HG03064 (cell line): ENCODE results near the gene SLC26A11.
"Not testable (repeated sequence)": the region's sequence is repeated elsewhere in the genome, so short reads cannot be mapped to it uniquely, and the experiment has no call there.

Experiments
- ATAC-seq: cut with Tn5 transposase; IDR thresholded peaks from one replicate; pipeline ENCODE4 v1.9.1; 2021; ENCODE audit warnings: low read depth; ENCODE audit not compliant: unreplicated experiment

Gene SLC26A11

DNA sequence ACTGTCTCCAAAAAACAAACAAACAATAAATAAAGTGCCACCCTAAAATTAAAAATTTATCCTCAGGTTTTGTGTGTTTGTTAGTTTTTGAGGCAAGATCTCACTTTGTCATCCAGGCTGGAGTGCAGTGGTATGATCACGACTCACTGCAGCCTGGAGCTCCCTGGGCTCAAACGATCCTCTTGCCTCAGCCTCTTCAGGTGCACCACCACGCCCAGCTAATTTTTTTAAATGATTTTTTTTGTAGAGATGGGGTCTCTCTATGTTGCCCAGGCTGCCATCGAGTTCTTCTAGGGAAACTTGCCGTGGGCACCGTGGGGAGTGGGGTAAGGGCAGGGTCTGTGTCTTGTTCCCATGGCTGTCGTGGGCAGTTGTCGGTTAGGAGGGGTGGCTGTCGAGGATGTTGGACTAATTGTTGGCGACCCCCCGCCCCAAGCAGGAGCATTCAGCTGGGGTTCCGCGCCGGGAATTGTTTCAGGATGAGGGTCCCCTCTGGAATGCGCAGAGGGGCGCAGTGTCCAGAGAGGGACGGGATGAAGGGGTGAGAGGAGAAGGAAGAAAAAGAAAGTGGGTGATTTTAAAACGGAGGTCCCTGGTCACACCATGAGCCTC lies 39.3 kb downstream of the SLC26A11 start:
- ATAC-seq: no peak

DNA sequence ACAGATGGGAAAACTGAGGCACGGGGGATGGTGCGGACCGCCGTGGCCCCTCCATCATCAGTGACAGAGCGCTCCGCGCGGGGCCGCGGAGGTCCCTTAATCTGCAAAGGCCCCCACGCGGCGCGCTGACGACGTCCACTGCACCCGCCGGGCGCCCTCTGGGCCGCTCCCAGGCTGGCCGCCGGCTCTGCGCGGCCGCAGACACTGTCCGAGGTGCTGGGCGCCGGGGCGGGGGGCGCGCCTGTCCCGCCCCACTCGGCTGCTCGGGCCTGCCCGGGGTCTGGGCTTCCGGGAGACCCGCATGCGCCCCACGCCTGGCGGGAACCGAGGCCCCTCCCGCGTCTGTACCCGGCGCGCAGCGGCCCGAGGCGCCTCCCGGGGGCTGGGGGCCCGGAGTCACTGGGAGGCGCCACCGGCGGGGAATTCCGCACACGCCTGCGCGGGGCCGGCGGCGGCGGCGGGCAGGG lies 39.9 kb downstream of the SLC26A11 start:
- no peak for ATAC-seq

DNA sequence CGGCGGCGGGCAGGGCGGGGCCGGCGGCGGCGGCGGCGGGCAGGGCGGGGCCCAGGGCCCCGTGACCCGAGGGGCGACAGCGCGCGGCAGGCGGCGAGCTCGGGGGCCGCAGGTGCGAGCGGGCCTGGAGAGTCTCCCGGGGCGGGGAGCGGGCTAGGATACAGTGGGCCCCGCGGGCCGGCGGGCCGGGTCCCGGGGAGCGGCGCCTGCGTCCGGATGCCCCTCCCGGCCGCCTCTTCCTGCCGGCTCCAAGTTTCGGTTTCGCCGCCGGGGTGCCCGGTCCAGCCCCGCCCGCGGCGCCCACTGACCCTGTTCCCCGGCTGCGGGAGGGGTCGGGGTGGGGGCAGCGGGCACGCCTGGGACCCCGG lies 40.5 kb downstream of the SLC26A11 start, which contains the start of gene RNF213:
Gene RNF213 (plus strand): TSS at position 62 of the 368 bp plus-strand sequence. CDS start 2,830 bp downstream, outside the sequence.
- ATAC-seq: no peak

DNA sequence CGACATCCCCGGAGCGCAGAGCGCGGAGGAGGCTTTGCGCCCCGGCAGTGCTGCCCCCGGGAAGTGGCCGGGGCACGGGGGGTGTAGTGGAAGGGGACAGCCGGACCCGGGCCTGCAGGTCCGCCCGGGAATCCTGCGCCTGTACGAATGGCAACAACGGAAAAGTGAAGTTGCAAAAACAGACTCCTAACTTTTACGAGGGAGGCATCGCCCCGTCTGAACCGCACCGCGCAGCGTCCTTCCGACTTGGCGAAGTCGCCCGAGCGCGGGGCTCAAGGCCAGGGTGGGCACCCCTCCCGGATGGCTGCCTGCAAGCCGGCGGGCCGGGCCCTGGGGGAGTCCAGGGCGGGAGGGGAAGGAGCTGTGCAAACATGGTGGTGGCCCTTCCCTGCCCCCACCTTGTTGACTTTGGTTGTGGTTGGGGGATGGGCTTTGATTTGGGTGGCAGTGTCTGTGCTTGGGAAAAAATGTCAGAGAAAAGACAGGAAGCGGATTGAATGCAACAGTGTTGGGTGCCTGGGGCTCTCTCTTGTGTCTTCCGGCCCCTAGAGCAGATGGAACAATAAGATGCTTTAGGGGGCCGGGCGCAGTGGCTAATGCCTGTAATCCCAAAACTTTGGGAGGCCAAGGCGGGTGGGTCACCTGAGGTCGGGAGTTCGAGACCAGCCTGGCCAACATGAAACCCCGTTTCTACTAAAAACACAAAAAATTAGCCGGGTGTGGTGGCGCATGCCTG lies 41.1 kb downstream of the SLC26A11 start:
- no peak for ATAC-seq

DNA sequence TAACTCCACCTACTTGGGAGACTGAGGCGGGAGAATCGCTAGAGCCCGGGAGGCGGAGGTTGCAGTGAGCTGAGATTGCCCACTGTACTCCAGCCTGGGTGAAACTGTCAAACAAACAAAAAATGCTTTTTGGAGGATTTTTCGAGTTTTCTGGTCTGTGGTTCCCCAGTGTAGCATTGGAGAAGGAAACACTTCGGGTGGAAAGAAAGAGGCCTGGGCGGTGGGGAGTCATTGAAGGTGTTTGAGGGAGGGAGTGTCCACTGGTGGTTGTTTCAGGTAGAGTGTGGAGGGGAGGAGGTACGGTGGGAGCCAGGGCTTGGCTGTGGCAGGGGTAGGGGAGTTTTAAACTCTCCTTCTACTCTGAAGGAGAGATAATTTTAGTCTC lies 41.7 kb downstream of the SLC26A11 start:
- no peak for ATAC-seq

DNA sequence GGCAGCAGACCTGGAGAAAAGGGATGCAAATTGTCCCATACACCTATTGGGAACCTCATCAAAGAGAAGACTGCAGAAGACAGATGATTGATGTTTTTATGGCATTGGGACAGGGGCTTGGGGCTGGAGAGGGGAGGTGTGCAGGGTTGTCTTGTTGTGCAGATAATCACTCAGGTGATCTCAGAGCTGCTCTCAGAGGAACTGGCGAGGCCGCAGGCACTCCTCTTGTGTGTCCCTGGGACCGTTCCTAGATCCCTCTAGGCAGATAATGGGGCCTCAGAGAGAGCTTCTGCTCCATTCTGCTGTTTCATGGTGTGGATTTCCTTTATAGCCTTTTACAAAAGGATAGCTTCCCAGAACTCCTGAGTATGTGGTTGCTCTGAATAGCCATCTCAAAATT lies 42.1 kb downstream of the SLC26A11 start:
- ATAC-seq: no peak

DNA sequence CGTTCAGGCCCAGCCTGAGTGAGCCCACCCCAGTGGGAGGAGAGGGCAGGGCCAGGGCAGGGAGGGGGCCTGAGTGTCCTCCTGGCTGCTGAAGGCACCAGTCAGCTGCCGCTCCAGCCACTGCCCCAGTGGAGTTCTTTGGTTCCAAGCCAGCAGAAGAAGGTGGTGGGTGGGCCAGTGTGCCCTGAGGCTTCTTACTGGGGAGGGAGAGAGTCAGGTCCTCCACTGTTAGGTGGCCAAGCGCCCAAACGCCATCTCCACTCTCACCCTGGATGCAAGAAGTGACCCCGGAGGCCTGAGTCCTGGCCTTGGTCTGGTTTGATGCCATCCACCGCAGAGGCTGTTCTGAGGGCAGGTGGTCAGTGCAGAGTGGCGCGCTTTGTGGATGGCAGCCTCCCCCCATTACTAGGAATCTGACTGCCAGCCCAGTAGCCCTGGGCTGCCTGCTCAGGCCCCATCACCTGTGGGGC lies 42.6 kb downstream of the SLC26A11 start:
- ATAC-seq: no peak

DNA sequence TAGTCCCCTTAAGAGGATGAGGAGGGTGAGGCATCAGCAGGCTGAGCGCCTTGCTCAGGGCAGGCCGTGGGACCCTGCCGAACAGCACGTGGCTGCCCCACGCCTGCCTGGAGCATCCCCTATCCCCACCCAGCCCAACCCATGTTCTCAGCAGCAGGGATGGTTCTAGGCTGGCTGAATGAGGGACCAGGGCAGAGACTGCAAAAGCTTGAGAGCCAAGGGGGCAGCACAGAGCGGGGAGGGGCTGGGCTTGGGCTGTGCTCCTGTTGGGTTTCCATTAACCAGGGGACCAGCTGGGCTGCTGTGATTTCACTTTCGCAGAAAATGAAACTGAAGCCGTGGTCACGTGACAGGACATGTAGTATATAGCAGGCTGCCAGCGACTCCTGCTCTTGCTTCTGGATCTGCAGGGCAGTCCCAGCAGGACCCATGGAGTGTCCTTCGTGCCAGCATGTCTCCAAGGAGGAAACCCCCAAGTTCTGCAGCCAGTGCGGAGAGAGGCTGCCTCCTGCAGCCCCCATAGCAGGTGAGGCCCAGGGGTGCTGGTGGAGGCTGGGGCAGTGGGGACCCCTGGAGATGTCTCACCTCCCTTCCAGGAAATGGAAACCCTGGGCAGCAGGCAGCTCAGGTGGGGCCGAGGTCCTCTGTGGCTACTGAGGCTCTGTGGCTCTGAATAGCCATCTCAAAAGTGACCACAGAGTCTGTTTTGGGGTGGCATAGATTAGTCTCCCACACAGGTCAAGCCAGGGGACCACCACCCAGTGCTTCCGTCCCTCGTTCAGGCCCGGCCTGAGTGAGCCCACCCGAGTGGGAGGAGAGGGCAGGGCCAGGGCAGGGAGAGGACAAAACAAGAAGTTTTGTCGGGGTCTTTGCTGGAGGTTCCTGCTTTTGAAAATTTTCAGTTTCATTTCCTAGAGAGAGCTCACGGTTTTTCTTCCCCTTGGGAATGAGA lies 43.3 kb downstream of the SLC26A11 start:
- no peak for ATAC-seq

DNA sequence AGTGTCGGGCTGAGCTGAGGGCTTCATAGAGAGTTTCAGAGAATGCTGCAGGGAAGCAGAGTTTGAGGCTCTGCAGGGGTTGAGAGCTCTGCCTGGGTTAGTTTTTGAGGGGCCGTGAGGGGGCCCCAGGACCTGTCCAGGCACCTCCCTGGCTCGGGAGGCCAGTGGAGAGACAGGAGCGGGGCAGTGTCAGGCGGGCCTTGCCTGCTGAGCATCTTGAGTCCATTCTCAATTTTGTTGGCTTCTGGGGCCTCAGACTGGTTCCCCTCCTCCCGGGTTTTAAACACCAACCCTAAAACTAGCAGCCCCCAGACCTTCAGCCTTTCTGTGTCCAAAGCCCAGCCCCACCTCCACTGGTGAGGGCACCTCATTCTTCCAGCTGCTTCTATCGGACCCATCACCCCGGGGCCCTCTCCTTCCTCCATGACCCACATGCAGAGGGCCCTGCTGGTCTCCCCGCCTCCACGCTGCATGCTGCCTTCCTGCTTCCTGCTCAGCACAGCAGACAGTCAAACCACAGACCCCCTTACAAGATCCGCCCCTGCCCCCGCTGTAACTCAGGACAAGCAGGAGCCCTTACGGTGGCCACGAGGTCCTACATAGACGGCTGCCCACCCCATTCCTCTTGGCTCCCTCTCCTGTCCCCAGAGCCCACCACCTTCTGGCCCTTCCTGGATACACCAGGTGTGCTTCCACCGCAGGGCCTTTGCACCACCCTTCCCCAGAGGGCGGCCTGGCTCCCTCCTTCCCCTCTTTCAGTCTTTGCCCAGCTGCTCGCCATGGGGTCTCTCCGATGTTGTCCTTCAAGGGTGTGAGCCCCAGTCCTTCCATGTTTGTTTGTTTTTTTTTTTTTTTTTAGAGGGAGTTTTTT lies 44.2 kb downstream of the SLC26A11 start:
- no peak for ATAC-seq

DNA sequence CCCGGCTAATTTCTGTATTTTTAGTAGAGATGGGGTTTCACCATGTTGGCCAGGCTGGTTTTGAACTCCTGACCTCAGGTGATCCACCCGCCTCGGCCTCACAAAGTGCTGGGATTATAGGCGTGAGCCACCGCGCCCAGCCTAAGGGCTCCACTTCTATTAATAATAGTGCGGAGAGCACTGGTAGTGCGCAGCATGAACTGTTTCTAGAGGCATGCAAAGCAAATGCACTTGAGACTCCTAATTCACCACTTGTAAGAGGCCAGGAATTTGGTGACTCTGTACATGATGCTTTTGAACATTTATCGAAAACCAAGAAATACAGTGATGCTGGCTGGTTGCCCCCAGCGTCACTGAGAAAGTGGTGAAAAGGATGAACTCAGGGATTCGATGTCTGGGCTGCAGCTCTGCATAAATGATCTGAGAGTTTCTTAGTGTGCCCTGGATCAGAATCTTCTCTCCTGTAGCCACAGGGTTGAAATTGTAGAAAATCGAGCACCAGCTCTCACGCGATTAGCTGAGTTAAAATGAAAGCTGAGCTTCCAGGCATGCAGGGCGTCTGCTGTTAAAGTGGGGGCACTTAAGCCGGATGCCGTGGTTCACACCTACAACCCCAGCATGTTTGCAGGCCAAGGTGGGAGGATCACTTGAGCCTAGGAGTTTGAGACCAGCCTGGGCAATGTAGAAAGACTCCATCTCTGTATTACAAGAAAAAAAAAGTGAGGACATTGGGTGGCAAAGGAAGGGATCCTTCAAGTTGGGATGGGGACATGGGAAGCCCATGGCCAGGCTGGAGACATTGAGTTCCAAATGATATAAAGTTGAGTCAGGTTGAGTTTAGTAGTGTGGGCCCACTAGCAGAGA lies 45.2 kb downstream of the SLC26A11 start:
- ATAC-seq: no peak

DNA sequence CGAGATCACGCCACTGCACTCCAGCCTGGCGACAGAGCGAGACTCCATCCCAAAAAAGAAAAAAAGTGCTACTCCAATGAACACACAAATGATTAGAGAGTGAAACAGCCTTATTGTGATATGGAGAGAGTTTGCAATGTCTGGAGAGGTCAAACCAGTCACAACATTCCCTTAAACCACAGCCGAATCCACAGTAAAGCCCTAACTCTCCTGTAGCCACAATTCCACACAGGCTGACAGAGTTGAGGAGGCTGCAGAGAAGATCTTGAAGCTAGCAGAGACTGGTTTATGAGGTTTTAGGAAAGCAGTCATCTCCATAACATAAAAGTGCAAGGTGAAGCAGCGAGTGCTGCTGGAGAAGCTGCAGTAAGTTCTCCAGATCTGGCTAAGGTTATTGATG lies 47.2 kb downstream of the SLC26A11 start:
- ATAC-seq: no peak

DNA sequence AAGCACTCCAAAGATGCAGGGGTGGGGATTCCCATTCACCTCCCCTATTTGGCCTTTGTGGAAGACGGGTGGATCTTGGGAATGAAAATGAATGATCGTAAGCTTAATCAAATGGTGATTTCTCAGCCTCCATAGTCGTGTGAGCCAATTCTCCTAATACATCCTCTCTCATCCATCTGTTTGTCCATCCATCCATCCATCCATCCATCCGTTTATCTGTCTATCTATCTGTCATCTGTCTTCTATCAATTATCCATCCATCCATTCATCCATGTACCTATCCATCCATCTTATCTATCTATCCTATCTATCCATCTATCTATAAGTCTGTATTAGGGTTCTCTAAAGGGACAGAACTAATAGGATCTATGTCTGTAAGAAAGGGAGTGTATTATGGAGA lies 48.2 kb downstream of the SLC26A11 start:
- ATAC-seq: no peak

DNA sequence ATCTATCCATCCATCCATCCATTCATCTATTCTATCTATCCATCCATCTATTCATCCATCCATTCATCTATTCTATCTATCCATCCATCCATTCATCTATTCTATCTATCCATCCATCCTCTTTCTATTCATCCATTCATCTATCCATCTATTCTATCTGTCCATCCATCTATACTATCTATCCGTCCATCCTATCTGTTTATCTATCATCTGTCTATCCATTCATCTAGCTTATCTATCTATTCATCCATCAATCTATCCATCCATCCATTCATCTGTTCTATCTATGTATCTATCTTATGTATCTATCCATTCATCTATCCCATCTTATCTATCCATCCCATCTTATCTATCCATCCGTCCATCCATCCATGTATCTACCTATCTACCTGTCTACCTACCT lies 49.2 kb downstream of the SLC26A11 start:
- no peak for ATAC-seq

DNA sequence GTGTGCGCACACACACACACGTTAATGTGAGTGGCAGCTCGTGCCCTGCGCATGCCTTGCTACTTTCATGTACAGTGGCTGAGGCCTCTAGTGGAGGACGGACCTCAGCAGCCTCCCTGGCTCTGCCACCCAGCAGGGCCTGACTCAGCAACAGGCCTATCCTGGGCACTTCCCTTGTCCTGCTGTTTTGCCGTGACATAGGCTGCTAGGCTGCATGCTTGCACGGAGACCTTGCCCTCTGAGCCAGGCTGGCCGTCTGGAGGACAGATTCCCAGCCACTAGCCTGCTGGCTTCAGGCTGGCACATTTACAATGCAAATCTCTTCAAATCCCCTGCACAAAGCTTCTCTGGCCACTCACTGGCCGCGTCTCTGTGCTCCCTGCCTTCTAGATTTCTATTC lies 49.9 kb downstream of the SLC26A11 start:
- no peak for ATAC-seq

DNA sequence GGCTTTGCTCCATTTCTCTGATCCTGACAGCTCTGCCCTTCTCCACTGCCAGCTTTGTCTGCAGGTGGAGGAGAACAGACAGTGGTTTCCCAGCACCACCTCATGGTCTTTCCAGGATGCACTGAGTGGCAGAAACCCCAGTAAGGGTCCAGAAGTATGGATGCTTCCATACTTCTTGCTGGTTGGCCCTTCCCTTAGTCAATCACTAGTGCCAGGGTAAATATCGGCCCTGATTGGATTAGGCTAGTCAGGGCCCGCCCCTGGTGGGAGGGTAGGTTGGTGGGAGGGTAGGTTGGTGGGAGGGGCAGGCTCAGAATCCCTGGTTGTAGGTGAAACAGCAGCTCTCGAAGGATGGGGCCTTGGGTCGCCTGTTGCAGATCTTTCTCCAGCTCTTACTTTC lies 50.6 kb downstream of the SLC26A11 start:
- ATAC-seq: no peak

DNA sequence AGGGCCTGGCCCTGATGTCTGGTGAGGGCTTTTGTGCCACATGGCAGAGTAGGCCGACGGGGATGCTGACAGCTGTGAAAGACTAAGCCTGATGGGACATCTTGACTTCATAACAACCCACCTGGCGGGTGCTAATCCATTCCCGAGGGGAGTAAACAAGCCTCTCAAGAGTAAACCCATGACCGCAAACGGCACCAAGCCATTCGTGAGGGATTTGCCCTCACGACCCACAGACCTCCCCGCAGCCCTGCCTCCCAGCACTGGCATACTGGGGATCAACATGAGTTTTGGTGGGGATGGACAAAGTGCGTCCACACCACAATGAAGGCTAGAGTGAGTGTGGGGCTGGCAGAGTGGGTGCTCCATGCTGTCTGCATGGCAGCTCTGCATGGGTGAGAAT lies 52.1 kb downstream of the SLC26A11 start:
- no peak for ATAC-seq

DNA sequence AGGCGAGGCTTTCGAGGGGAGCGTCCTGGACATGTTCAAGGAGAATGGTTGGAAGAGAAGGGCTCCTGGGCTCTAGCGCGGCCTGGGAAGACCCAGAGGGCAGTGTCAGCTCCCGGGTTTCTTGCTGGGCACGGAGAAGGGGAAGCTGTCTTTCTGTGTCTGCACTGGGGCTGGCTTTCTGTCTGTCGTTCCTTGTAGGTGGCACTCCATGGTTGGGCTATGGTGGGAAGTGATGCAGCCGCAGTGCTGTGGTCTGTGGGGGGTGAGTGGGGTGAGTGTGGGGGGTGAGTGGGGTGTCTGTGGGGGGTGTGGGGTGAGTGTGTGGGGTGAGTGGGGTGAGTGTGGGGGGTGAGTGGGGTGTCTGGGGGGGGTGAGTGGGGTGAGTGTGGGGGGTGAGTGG lies 54.1 kb downstream of the SLC26A11 start:
- no peak for ATAC-seq

DNA sequence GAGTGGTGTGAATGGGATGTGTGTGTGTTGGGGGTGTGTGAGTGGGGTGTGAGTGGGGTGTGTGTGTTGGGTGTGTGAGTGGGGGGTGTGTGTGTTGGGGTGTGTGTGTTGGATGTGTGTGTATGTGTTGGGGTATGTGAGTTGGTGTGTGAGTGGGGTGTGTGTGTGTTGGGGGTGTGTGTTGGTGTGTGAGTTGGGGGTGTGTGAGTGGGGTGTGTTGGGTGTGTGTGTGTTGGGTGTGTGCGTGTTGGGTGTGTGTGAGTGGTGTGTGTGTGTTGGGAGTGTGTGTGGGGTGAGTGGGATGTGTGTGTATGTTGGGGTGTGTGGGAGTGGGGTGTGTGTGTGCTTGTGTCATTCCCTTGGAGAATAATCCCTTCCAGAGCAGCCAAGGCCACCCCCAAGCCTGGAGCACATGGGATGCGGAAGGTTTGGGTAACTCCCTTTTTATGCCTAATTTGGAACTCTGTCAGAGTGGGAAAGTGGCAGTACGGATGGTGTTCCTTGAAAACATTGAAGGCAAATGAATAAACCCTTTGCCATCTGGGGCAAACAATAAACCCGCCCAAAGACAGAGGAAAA lies 54.7 kb downstream of the SLC26A11 start:
- ATAC-seq: no peak

DNA sequence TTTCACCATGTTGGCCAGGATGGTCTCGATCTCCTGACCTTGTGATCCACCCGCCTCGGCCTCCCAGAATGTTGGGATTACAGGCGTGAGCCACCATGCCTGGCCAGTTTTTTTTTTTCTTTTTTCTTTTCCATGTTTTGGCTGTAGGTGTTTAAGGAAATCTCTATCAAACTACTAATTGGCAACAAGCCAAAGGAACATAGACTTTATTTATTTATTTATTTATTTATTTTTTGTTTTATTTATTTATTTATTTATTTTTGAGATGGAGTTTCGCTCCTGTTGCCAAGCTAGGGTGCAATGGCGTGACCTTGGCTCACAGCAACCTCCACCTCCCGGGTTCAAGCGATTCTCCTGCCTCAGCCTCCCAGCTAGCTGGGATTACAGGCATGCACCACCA lies 55.6 kb downstream of the SLC26A11 start:
- not testable (repeated sequence) for ATAC-seq
